Measurements from ENCODE around the gene ZNF282.
"Not testable (repeated sequence)": the region's sequence is repeated elsewhere in the genome, so short reads cannot be mapped to it uniquely, and the experiment has no call there.

The ZNF282 gene

GRCh38 chr7:149220534-149220933, 25.2 kb downstream of the ZNF282 start:
- no peak for DNase-seq (ENCODE audit: low read depth)
- in situ Hi-C loops (cut with HindIII; ENCODE audit: low sequenced_read_pairs) = no loop called here
- TF ChIP-seq CTCF (IDR thresholded peaks at IDR 0.05; ENCODE audit: low read depth, low read length, missing control alignments) = no peak
- no peak overlapping the region for H3K4me3 ChIP-seq (ENCODE audit: low read depth, low read length)

- TF ChIP-seq CTCF (IDR thresholded peaks at IDR 0.05; ENCODE audit: low read depth, low read length, missing control alignments) = no peak
- no peak for DNase-seq (ENCODE audit: low read depth)
- in situ Hi-C loops (cut with HindIII; ENCODE audit: low sequenced_read_pairs) = no loop called here
- no peak overlapping the region for H3K4me3 ChIP-seq (ENCODE audit: low read depth, low read length)
These were observed 27.8 kb downstream of the ZNF282 start for GRCh38 chr7:149223176-149223575.

GRCh38 chr7:149223761-149224160, 28.4 kb downstream of the ZNF282 start:
- no peak overlapping the region for H3K4me3 ChIP-seq (ENCODE audit: low read depth, low read length)
- TF ChIP-seq CTCF (IDR thresholded peaks at IDR 0.05; ENCODE audit: low read depth, low read length, missing control alignments) = no peak
- no peak for DNase-seq (ENCODE audit: low read depth)
- in situ Hi-C loops (cut with HindIII; ENCODE audit: low sequenced_read_pairs) = no loop called here

GRCh38 chr7:149224352-149224751, 29.0 kb downstream of the ZNF282 start:
- in situ Hi-C loops (cut with HindIII; ENCODE audit: low sequenced_read_pairs) = no loop called here
- H3K4me3 ChIP-seq (ENCODE audit: low read depth, low read length) = no peak overlapping the region
- no peak for TF ChIP-seq CTCF (IDR thresholded peaks at IDR 0.05; ENCODE audit: low read depth, low read length, missing control alignments)
- no peak for DNase-seq (ENCODE audit: low read depth)

GRCh38 chr7:149225106-149225505, 29.8 kb downstream of the ZNF282 start:
- TF ChIP-seq CTCF (IDR thresholded peaks at IDR 0.05; ENCODE audit: low read depth, low read length, missing control alignments) = no peak
- no peak for DNase-seq (ENCODE audit: low read depth)
- in situ Hi-C loops (cut with HindIII; ENCODE audit: low sequenced_read_pairs) = no loop called here
- no peak overlapping the region for H3K4me3 ChIP-seq (ENCODE audit: low read depth, low read length)

GRCh38 chr7:149225656-149226055, 30.3 kb downstream of the ZNF282 start:
- in situ Hi-C loops (cut with HindIII; ENCODE audit: low sequenced_read_pairs) = no loop called here
- TF ChIP-seq CTCF (IDR thresholded peaks at IDR 0.05; ENCODE audit: low read depth, low read length, missing control alignments) = no peak
- no peak overlapping the region for H3K4me3 ChIP-seq (ENCODE audit: low read depth, low read length)
- DNase-seq (ENCODE audit: low read depth) = no peak

GRCh38 chr7:149226366-149226765, 31.0 kb downstream of the ZNF282 start:
- in situ Hi-C loops (cut with HindIII; ENCODE audit: low sequenced_read_pairs); H3K4me3 ChIP-seq (ENCODE audit: low read depth, low read length): not testable (repeated sequence)

More at GRCh38 chr7:149226366-149226765, 31.0 kb downstream of the ZNF282 start:
- not testable (repeated sequence) for DNase-seq (ENCODE audit: low read depth)
